Lung (tissue), 12 donors: Measurements from ENCODE around the gene SCUBE3. TPM values are rescaled to one million over a fixed set of nuclear protein-coding genes. Genes with fewer than 3 reads are reported as not detected.

Experiments
- ATAC-seq: fragments of 200-7000 bp; cut with Tn5 transposase; one replicate; pipeline ENCODE4 v1.9.1; 2020; ENCODE audit warnings: moderate number of reproducible peaks; ENCODE audit not compliant: insufficient read depth, low FRiP score
- DNase-seq, 3 donors: peaks; one replicate each; pipeline ENCODE4 v3.0.0-alpha.2; 2013 to 2017
- H3K27ac ChIP-seq, 2 donors: one replicate each; pipeline ENCODE4 v1.5.1; 2013; ENCODE audit warnings: mild to moderate bottlenecking in 2 of 2, moderate library complexity in 2 of 2, control low read depth in 1 of 2, inconsistent platforms in 1 of 2, low read depth in 1 of 2, low read length in 1 of 2
- H3K27me3 ChIP-seq, 3 donors: one replicate each; pipeline ENCODE4 v1.5.1; 2013; ENCODE audit warnings: low read length in 2 of 3; ENCODE audit not compliant: control insufficient read depth in 3 of 3, insufficient read depth in 3 of 3
- H3K36me3 ChIP-seq, 4 donors: one replicate each; pipeline ENCODE4 v1.5.1; 2013; ENCODE audit warnings: low read length in 4 of 4, mild to moderate bottlenecking in 1 of 4, moderate library complexity in 1 of 4; ENCODE audit not compliant: control insufficient read depth in 4 of 4, insufficient read depth in 4 of 4
- H3K4me1 ChIP-seq, 5 donors: one replicate each; pipeline ENCODE4 v1.5.1; 2013; ENCODE audit warnings: low read length in 5 of 5, mild to moderate bottlenecking in 2 of 5, moderate library complexity in 1 of 5; ENCODE audit not compliant: control insufficient read depth in 5 of 5, insufficient read depth in 5 of 5
- H3K4me3 ChIP-seq: one replicate; pipeline ENCODE4 v1.5.1; 2013; ENCODE audit warnings: mild to moderate bottlenecking, control low read depth, moderate library complexity
- H3K9ac ChIP-seq, 2 donors: one replicate each; pipeline ENCODE4 v1.5.1; 2013; ENCODE audit warnings: low read length in 2 of 2, control low read depth in 1 of 2; ENCODE audit not compliant: insufficient read depth in 1 of 2
- H3K9me3 ChIP-seq, 4 donors: one replicate each; pipeline ENCODE4 v1.5.1; 2013; ENCODE audit warnings: low read length in 3 of 4, mild to moderate bottlenecking in 1 of 4, moderate library complexity in 1 of 4; ENCODE audit not compliant: control insufficient read depth in 4 of 4, insufficient read depth in 3 of 4
- CTCF ChIP-seq: IDR thresholded peaks from 2 replicates; pipeline ENCODE4 v1.5.1; 2012; ENCODE audit warnings: mild to moderate bottlenecking; ENCODE audit errors: control extremely low read depth, extremely low read depth
- WGBS, 2 donors: extraction: QIAGEN DNeasy Blood & Tissue Kit; methylation state at CpG; one replicate each; pipeline ENCODE4 v1.1.7; 2013; 5-methylcytosine and 5-hydroxymethylcytosine counted together
- polyA plus RNA-seq, 2 donors: library from polyadenylated mRNA; stranded (reverse); fragments of 200-250 nt; gene quantifications; one replicate each; pipeline ENCODE4 v1.2.1, GENCODE V29; 2013
- total RNA-seq, 2 donors: library from RNA; depleted of rRNA in 1 of 2; stranded (reverse); fragments of >200 nt in 1 of 2; gene quantifications; one replicate each; pipeline ENCODE4 v1.2.1, GENCODE V29; 2014 to 2021
- donor health status: control.
- donor health status: control.
- donor health status: Bipolar disorder and iron deficiency.
- donor health status: healthy.
- donor health status: DM: yes; HTN: yes; CAD: no.

SCUBE3 gene
- total and polyA plus RNA-seq, 4 donors, result 0.02 to 2.1 (median 0.92) TPM

GRCh38 chr6:35178012-35178411 is 35.7 kb upstream of the SCUBE3 start:
- ATAC-seq, result peak; percentile 47
- Histone ChIP-seq H3K27me3 (no peaks in the 10 kb centered on the region), H3K9ac (no peak overlapping the region), H3K4me3 (no peak overlapping the region), H3K36me3 (no peaks in the 10 kb centered on the region), H3K27ac (peak overlapping the region in 1 of 2 donors; percentile 54), H3K9me3 (no peaks in the 10 kb centered on the region), H3K4me1 (peaks cover 4 to 37% (median 5%) of the 10 kb centered on the region in 5 donors)
- WGBS, 2 donors, result 78 to 80% methylated on average over 2 of the region's 2 CpGs
- no peak for TF ChIP-seq CTCF
- DNase-seq, result no peak

GRCh38 chr6:35178932-35179832 is 34.6 kb upstream of the SCUBE3 start:
- ATAC-seq, result no peak

GRCh38 chr6:35179901-35180535 is 33.7 kb upstream of the SCUBE3 start:
- no peaks in the 10 kb centered on the region for H3K36me3 ChIP-seq
- no peaks in the 10 kb centered on the region for H3K27me3 ChIP-seq
- DNase-seq (peak; percentile 60 to 93 (median 92)), ATAC-seq (no peak)
- no peak overlapping the region for H3K9ac ChIP-seq
- no peaks in the 10 kb centered on the region for H3K9me3 ChIP-seq
- peaks cover 4 to 37% (median 11%) of the 10 kb centered on the region in 5 donors for H3K4me1 ChIP-seq
- TF ChIP-seq CTCF, result no peak
- H3K27ac ChIP-seq, result no peak overlapping the region
- 61 to 68% methylated on average over 2 of the region's 2 CpGs for WGBS, 2 donors
- H3K4me3 ChIP-seq, result no peak overlapping the region

More at GRCh38 chr6:35178932-35179832, 34.6 kb upstream of the SCUBE3 start:
- Histone ChIP-seq H3K36me3 (no peaks in the 10 kb centered on the region), H3K4me1 (peaks cover 4 to 37% (median 8%) of the 10 kb centered on the region in 5 donors), H3K9me3 (no peaks in the 10 kb centered on the region), H3K27ac (peak overlapping the region in 1 of 2 donors; percentile 54), H3K9ac (no peak overlapping the region), H3K4me3 (no peak overlapping the region), H3K27me3 (no peaks in the 10 kb centered on the region)
- DNase-seq, result peak in 1 of 3 donors; percentile 45
- WGBS, 2 donors, result 75 to 88% methylated on average over 5 of the region's 5 CpGs
- no peak for TF ChIP-seq CTCF
